Duodenal mucosa (tissue), 2 donors: Measurements from ENCODE around the gene MYO7A.

ENCODE experiments used
- H3K27ac ChIP-seq: one replicate; pipeline ENCODE4 v1.7.0; 2013; ENCODE audit warnings: low read depth, low read length
- H3K27me3 ChIP-seq, 2 donors: one replicate each; pipeline ENCODE4 v1.7.0; 2013; ENCODE audit warnings: low read length in 2 of 2, control low read depth in 1 of 2; ENCODE audit not compliant: insufficient read depth in 2 of 2, control insufficient read depth in 1 of 2
- H3K36me3 ChIP-seq, 2 donors: one replicate each; pipeline ENCODE4 v1.7.0; 2013; ENCODE audit warnings: low read length in 2 of 2, control low read depth in 1 of 2; ENCODE audit not compliant: insufficient read depth in 2 of 2, control insufficient read depth in 1 of 2
- H3K4me1 ChIP-seq, 2 donors: one replicate each; pipeline ENCODE4 v1.7.0; 2013; ENCODE audit warnings: low read length in 2 of 2, control low read depth in 1 of 2; ENCODE audit not compliant: insufficient read depth in 2 of 2, control insufficient read depth in 1 of 2
- H3K4me3 ChIP-seq, 2 donors: one replicate each; pipeline ENCODE4 v1.7.0; 2013; ENCODE audit warnings: low read length in 2 of 2, low read depth in 1 of 2
- H3K9ac ChIP-seq, 2 donors: one replicate each; pipeline ENCODE4 v1.7.0; 2013; ENCODE audit warnings: low read length in 2 of 2, low read depth in 1 of 2
- H3K9me3 ChIP-seq, 2 donors: one replicate each; pipeline ENCODE4 v1.7.0; 2013; ENCODE audit warnings: low read length in 2 of 2, control low read depth in 1 of 2; ENCODE audit not compliant: control insufficient read depth in 1 of 2

Gene MYO7A

GRCh38 chr11:77174559-77174958, 46.5 kb downstream of the MYO7A start:
- no peaks in the 10 kb centered on the region for H3K4me1 ChIP-seq

GRCh38 chr11:77175021-77175842, 47.2 kb downstream of the MYO7A start:
- H3K27me3 ChIP-seq: no peaks in the 10 kb centered on the region
- no peak overlapping the region for H3K27ac ChIP-seq
- peak overlapping the region in 1 of 2 donors; percentile 15 for H3K4me3 ChIP-seq
- H3K36me3 ChIP-seq: no peaks in the 10 kb centered on the region
- no peaks in the 10 kb centered on the region for H3K4me1 ChIP-seq
- H3K9me3 ChIP-seq: no peaks in the 10 kb centered on the region
- H3K9ac ChIP-seq: no peak overlapping the region

More at GRCh38 chr11:77174559-77174958, 46.5 kb downstream of the MYO7A start:
- Histone ChIP-seq H3K27ac (no peak overlapping the region), H3K4me3 (no peak overlapping the region), H3K36me3 (no peaks in the 10 kb centered on the region), H3K9me3 (no peaks in the 10 kb centered on the region), H3K9ac (no peak overlapping the region), H3K27me3 (no peaks in the 10 kb centered on the region)

- Histone ChIP-seq H3K27me3 (no peaks in the 10 kb centered on the region), H3K36me3 (no peaks in the 10 kb centered on the region), H3K4me3 (peak overlapping the region in 1 of 2 donors; percentile 15), H3K9ac (no peak overlapping the region), H3K27ac (no peak overlapping the region), H3K9me3 (no peaks in the 10 kb centered on the region), H3K4me1 (no peaks in the 10 kb centered on the region)
Observed at GRCh38 chr11:77175869-77176539, 48.0 kb downstream of the MYO7A start.

GRCh38 chr11:77176996-77177395, 49.0 kb downstream of the MYO7A start:
- Histone ChIP-seq H3K4me3 (no peak overlapping the region), H3K27me3 (no peaks in the 10 kb centered on the region), H3K36me3 (no peaks in the 10 kb centered on the region), H3K27ac (no peak overlapping the region), H3K9me3 (no peaks in the 10 kb centered on the region), H3K9ac (no peak overlapping the region), H3K4me1 (no peaks in the 10 kb centered on the region)

GRCh38 chr11:77178150-77178549, 50.1 kb downstream of the MYO7A start:
- Histone ChIP-seq H3K9ac (no peak overlapping the region), H3K4me1 (no peaks in the 10 kb centered on the region), H3K27me3 (no peaks in the 10 kb centered on the region), H3K9me3 (no peaks in the 10 kb centered on the region), H3K27ac (no peak overlapping the region), H3K36me3 (no peaks in the 10 kb centered on the region), H3K4me3 (no peak overlapping the region)

- Histone ChIP-seq H3K27ac (no peak overlapping the region), H3K27me3 (no peaks in the 10 kb centered on the region), H3K4me3 (no peak overlapping the region), H3K9ac (no peak overlapping the region), H3K9me3 (no peaks in the 10 kb centered on the region), H3K4me1 (no peaks in the 10 kb centered on the region), H3K36me3 (no peaks in the 10 kb centered on the region)
Observed at GRCh38 chr11:77179048-77179447, 51.0 kb downstream of the MYO7A start.

GRCh38 chr11:77179681-77180080, 51.6 kb downstream of the MYO7A start:
- Histone ChIP-seq H3K4me1 (no peaks in the 10 kb centered on the region), H3K9ac (no peak overlapping the region), H3K27ac (no peak overlapping the region), H3K9me3 (no peaks in the 10 kb centered on the region), H3K27me3 (no peaks in the 10 kb centered on the region), H3K4me3 (no peak overlapping the region), H3K36me3 (no peaks in the 10 kb centered on the region)

GRCh38 chr11:77180346-77180745, 52.3 kb downstream of the MYO7A start:
- Histone ChIP-seq H3K4me3 (no peak overlapping the region), H3K9me3 (no peaks in the 10 kb centered on the region), H3K36me3 (no peaks in the 10 kb centered on the region), H3K27me3 (no peaks in the 10 kb centered on the region), H3K27ac (no peak overlapping the region), H3K4me1 (no peaks in the 10 kb centered on the region), H3K9ac (no peak overlapping the region)

- Histone ChIP-seq H3K27me3 (no peaks in the 10 kb centered on the region), H3K9ac (no peak overlapping the region), H3K4me1 (no peaks in the 10 kb centered on the region), H3K36me3 (no peaks in the 10 kb centered on the region), H3K4me3 (no peak overlapping the region), H3K9me3 (no peaks in the 10 kb centered on the region), H3K27ac (no peak overlapping the region)
Observed at GRCh38 chr11:77181226-77181625, 53.2 kb downstream of the MYO7A start.

- no peaks in the 10 kb centered on the region for H3K4me1 ChIP-seq
- H3K36me3 ChIP-seq: no peaks in the 10 kb centered on the region
- no peak overlapping the region for H3K4me3 ChIP-seq
- H3K27me3 ChIP-seq: no peaks in the 10 kb centered on the region
- H3K9ac ChIP-seq: no peak overlapping the region
- no peak overlapping the region for H3K27ac ChIP-seq
- no peaks in the 10 kb centered on the region for H3K9me3 ChIP-seq
Observed at GRCh38 chr11:77181799-77182541, 53.9 kb downstream of the MYO7A start.
